ENCODE measurements around the gene GIMAP7.

DNA sequence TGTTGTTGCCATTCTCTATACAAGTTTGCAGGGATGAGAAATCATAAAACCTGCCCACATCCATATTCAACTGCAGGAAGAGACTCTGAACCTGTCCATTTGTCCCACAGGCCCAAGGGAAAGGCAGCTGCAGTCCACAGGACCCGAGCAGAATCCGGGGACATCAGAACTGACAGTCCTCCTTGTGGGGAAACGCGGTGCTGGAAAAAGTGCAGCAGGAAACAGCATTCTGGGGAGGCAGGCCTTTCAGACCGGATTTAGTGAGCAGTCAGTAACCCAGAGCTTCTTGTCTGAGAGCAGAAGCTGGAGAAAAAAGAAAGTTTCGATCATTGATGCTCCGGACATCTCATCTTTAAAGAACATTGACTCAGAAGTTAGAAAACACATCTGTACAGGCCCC, 40.8 kb upstream of the GIMAP7 start:
- TF ChIP-seq EZH2 (IDR thresholded peaks at IDR 0.05; ENCODE audit: insufficient read depth, poor library complexity, severe bottlenecking) (no peak), EZH2phosphoT487 (IDR thresholded peaks at IDR 0.05; ENCODE audit: insufficient read depth, low read depth) (no peak)

Data from GM23248 (cell line).